HPDE6-E6E7 (cell line): ENCODE data around the gene MGAT5.

Experiments used
- DNase-seq: peaks from one replicate; pipeline ENCODE4 v3.0.0; 2011; ENCODE audit warnings: missing footprints; ENCODE audit errors: extremely low spot score

MGAT5 gene

DNA sequence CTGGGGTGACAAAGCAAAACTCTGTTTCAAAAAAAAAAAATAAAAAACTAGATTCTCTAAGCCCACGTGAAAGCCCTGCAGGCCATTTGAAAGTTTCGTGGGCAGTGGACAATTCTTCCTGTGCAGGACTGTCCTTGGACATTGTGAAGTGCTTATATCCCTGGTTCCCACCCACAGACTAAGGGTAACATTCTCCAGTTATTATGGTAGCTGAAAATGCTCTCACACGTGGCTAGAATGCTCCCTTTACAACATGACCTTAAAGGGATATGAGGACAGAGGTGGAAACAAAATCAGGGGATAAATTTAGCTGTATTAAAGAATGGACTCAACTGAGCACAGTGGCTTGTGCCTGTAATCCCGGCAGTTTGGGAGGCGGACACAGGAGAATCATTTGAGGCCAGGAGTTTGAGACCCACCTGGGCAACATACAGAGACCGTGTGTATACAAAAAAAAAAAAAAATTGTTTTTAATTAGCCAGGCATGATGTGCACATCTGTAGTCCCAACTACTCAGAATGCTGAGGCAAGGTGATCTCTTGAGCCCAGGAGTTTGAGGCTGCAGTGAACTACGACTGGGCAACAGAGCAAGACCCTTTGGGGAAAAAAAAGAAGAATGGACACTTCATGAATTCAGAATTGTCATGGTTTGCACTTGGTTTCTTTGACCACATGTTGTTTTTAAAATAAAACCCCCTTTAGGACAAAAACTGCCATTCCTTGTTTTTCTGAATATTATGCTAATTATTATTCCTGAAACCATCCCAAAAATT is 167.9 kb downstream of the MGAT5 start:
- no peak for DNase-seq

DNA sequence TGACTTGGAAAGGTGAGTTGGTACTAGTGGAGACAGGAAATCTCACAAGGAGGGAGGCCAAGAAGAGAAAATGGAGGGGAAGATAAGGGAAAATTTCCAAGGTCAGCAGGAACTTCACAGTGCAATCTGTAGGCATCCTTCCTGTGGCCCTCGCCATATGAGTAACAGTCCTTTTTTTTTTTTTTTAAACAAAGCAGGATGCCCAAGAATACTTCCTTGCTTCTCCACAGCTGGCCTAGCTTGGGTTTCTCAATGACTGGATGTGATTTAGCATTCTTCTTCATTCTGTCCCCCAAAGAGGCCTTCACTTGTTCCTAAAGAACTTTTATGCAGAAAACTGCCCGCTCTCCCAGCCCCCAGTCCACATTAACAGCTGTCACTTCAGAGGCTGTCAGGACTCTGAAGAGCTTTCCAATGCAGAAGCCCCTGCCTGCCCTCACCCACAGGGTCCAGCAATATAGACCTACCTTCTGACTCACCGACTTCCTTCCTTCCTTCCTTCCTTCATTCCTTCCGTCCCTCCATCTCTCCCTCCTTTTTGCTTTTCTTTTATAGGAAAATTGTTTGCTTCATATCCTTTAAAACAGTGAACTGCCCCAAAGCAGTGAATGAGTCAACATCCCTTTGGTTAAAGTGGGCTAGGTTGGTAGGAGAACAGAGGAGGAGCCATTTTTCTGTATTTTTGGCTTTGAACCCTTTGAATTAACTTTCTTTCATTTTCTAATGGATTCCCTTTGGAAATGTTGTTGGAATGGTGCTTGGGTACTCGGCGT is 172.0 kb downstream of the MGAT5 start:
- DNase-seq: no peak

DNA sequence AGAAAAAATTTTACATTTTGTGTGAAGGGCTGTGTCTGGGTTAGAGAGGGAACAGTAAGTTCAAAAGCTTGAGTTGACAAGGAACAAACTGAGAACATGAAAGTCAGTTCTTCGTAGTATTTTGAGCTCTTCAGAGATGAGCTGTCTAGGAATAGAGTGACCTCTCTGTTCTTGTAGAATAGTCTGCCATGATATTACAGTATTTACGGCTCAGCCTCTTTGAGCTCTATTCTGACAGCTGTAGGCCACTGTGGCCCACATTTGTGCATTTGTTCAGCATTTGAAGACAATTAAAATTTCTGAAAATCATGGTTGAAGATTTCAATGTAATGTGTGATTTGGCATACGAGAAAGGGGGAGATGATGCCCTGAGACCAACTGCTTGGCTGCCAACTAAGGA is 172.8 kb downstream of the MGAT5 start:
- DNase-seq: no peak

DNA sequence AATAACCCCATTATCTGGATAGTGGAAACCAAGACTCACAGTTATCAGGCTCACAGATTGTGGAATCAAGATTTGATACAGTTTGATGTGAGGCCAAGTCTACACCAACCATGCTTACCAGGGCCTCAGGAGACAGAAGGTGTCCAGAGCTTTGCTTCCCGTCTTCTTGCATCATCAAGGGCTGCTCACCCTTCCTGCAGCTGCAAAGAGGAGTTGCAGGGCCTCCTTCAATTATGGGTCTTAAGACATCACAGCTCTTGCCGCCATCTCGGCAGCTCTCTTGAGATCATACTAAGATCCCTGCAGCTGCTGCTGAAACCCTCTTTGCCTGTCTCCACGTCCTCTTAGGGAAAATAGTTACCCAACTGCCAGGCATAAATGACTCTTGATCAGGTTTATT is 176.0 kb downstream of the MGAT5 start:
- DNase-seq: no peak

DNA sequence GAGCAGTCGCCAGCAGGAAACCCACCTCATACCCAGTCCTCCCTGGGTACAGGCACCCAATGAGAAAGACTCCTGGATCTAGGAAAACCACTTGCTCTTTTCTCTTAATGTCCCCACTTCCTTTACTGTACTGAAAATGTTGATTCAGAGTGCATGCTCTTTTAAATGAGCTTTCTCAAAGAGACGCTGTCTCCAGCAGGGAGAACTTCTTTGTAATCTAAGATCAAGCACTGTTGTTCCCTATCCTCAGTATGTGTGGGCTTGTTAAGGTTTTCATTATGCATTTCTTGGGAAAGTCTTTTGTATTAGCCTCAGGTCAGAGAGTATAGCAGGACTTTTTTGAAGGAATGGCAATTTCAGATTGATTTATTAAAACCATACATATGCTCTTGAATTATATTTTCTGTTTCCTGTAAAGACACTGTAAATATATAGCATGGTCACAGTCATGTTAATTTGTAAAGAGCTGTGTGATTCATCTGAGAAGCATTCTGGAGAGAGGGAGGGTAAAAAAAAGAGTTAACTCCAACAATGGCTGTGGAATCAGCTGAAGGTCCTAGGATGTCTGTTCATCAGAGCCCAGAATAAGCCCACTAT is 178.1 kb downstream of the MGAT5 start:
- peak; percentile 29 for DNase-seq

DNA sequence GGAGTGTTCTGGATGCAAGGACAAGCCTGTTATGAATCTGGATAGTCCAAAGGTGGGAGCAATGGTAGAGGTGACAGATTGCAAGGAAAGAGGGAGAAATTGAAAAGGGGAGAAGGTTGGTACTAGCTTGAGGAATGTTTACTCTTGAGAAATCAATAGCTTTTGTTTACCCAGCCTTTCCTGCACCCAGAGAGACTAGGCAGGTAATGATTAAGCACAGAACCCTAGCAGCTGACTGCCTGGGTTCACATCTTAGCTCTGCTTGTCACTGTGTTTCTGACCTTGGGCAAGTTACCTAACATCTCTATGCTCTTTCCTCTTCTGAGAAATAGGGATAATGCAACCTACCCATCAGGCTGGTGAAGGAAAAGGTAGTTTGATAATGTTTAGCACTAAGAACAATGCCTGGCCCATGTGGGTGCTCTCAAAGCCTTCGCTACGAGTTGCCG is 178.6 kb downstream of the MGAT5 start:
- DNase-seq: peak; percentile 7

DNA sequence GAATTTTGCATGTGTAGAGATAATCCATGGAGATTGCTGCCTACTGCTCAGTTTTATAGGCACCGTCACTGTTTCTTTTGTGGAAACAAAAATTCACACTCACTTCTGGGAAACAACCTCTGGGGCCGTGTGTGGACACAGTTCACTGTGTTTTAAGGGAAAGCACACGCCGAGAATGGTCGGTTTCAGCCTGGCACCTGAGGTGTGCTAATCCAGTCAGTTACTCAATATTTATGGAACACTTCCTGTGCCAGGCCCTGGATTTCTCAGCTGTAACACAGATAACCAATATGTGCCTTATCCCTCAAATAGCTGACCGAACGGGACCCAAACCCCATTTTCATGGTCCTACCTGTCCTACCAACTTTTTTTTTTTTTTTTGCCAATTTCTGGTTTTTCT is 179.6 kb downstream of the MGAT5 start:
- no peak for DNase-seq

DNA sequence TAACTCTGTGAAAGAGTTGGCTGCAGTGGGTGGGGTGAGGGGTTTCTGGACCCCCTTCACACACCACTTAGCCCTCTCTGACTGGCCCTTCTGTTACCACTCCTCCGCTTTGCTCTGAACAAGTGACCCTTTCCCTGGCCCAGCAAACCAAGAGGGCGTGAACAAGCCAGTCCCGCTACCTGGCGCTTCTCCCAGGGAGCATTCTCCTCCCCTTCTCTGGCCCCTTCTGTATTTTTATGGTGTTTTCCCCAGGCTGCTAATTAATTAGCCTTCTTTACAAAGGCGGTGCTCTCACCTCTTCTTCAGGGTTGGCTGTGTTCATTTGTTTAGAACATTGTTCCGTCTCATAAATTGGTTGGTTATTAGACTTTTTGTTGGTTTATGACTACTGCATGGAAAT is 180.1 kb downstream of the MGAT5 start:
- DNase-seq: no peak

DNA sequence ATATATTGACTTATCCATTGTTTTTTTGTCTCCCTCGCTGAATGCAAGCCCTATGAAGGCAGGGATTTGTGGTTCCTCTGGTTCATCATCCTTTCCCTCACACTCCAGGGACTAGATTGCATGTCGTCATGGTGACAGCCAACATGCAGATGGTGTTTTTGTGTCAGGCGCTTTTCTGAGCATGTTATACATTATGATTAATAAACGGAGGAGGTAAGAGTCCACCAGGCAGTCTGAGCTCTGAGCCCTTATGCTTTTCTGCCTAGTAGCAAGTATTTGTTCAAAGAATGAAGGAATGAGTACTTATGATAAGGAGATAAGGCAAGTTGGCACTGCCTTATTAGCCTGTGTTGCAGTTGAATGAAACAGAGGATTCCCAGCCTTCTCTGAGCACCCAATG is 181.6 kb downstream of the MGAT5 start:
- DNase-seq: no peak

DNA sequence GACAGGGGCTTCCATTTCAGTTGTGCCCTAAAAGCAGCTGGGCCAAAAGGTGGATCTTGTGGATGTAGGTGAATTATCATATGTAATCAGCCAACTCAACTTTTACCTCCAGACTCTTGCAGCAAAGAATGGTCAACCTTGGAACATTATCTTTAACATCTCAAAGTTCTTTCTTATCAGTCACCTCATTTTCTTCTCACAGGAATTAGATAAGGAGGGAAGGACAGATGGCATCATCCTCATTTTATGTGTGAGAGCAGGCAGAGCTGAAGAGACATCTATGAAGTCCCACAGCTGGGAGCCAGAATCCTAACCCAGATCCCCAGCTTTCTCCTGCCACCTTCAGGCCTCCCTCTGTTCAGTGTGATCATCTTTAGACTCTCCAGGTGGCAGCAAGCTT is 182.1 kb downstream of the MGAT5 start:
- no peak for DNase-seq

DNA sequence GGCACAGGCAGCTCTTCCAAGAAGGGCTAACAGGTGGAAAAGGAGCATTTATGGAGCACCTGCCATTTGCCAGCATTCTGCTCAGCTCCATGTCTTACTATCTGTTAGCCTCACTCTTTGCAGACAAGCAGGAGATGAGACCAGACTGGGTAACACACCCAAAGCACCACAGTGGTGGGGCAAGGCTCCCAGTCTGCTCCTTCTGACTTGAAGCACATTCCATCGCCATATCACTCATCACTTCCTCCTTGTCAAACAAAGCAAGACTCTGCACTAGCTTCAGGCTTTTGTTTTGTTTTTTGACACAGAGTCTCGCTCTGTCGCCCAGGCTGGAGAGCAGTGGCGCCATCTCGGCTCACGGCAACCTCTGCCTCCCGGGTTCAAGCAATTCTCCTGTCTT is 182.8 kb downstream of the MGAT5 start:
- DNase-seq: no peak

DNA sequence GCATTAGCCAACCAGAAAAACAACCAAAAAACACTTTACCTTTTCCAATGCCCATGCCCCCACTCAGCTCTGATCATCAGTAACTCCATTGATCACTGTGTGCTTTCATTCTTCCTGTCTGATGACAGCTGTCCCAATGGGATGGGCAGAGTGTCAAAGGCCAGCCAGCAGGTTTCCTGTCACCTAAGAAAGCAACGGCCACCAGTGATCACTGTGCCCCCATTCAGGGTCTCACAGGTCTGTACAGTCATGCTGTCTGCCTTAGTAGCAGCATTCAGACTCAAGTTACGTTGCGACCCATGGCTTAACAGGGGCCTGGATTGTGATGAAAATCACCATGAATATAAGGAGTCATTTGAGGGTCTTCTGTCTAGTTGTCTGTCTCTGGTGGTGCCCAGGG is 184.5 kb downstream of the MGAT5 start:
- no peak for DNase-seq

DNA sequence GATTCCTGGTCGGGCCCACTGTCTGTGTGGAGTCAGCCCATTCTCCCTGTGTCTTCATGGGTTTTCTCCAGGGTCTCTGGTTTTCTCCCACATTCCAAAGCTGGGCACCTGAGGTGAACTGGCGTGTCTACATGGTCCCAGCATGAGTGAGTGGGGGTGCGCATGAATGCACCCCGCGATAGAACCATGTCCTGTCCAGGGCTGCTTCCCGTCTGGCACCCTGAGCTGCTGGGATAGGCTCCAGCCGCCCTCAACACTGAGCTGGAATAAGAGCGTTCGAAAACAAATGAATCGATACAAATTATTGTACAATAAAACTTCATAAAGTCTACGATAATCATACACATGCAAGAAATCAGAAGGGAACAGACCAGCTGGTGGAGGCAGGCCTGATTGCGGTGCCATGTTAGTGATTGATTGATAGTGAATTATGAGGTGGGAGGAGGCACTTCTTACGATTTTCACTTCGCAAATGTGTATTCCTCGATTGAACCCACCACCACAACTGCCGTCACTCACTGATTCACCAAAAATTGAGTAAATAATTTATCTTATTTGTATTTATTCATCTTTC is 186.6 kb downstream of the MGAT5 start:
- no peak for DNase-seq

DNA sequence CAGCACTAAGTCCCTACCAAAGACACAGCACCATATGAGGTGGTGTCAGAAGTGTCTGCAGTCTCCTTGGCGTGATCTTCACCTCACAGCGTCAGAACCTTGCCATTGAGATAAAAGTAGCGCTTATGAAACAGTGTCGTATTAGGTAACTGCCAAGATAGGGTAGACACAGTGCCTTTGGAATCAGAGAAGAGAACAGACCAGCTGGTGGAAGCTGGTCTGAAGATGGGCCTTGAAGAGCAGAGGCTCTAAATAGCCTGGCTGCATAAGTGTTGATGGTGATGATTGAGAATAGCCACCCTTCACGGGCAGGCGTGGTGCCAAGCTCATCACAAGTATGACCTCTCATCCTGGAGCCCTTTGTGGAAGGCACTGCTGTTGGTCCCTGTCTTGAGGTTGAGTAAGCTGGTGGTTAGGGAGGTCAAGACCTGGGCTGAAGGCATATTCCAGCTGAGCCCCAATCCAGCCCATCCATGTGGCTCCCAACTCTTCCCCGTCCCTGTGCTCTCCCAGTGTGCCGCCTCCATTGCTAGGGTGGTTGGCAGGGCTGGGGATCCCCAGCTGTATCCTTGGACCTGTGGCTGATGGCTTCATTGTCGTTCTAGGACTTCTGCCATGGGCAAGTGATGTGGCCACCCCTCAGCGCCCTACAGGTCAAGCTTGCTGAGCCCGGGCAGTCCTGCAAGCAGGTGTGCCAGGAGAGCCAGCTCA is 187.4 kb downstream of the MGAT5 start:
- no peak for DNase-seq

DNA sequence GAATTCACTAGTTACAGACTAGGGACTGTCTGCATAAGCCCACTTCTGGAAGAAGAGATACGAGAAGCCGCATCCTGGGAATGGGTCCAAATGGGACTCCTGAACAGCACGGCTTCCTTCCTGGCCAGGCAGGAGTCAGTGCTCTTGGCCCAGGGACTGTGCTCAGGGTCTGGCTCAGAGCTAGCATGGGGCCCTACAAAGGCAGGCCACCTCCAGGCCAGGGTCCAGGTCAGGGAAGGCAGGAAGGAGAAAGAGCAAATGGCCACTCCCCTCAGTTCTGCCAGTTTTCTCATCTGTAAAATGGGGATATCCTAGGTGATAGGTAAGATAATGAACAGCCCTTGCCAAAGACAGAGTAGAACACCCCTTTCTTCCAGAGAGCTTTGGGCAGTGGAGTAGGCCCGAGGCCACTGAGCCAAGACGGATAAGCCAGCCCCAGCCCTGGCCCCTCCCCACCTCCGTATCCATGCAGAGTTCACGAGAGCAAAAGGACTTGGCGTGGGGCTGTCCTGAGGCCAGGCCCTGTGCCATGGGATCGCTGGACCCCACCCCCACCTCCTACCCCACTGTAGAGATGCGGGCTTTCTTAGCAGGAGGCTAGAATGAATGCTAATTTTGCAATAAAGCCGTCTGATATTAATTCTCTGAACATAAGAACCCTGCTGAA is 190.1 kb downstream of the MGAT5 start:
- DNase-seq: no peak

DNA sequence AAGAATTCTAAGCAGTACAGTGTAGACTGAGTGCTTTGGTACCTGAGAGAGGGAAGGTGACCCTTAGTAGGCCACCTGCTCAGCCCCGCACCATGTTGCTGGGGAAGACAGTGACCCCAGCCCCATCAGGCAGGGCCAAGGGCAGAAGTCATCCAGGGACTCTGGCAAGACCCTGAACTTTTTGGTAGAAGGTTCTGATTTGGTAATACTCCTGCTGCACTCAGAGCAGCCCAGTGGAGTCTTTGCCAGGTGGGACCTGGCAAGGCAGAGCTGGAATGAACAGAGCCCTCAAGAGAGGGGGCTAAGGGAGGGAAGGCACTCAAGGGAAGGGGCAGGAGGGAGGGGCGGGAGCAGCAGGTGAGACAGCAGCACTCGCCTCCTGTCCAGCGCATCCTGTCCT is 191.2 kb downstream of the MGAT5 start:
- DNase-seq: no peak

DNA sequence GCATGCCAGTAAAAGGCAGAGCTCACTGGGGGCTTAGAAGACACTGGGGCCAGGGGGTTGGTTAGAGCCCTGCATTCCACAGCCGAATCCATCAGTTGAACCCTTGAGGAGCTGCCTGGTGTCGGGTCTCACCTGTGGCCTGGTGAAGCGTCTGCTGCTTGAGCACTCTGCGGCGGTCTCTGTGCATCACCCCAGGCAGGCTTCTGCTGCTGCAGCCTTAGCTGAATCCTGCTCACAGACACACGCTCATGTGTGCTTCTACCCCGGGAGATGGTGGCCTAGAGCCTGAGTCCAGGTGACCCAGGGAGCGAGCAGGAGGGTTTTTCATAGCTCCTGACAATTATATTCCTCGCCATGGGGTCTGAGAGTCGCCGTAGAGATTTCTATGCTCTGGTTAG is 192.1 kb downstream of the MGAT5 start:
- DNase-seq: no peak

DNA sequence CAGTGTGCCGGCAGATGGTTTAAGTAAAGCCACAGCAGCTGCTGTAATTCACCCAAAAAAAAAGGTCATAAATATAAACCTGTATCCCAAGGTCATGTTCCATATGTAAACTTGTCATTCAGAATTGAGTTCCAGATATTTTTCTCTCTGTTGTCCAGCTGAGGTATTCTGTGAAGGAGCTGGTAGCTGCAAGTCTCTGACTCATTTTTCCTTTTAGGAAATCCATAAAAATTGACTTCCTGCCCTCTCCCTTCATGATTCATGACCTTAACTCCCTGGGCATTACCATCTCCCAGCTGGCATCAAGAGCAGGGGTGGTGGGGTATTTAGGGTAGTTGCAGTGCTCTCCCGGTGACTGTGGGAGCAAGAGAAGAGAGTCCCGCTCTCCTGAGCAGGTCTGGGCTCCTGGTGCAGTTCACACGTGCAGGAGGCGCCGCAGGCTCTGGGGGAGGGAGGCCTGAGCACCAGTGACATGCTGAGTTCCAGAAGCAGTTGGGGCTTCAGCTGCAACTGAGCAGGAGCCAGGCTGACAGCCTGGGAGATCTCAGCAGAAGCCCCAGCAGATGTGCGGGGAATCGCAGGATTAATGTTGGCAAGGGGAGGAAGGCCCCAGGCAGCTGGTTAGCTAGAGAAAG is 192.6 kb downstream of the MGAT5 start:
- no peak for DNase-seq

DNA sequence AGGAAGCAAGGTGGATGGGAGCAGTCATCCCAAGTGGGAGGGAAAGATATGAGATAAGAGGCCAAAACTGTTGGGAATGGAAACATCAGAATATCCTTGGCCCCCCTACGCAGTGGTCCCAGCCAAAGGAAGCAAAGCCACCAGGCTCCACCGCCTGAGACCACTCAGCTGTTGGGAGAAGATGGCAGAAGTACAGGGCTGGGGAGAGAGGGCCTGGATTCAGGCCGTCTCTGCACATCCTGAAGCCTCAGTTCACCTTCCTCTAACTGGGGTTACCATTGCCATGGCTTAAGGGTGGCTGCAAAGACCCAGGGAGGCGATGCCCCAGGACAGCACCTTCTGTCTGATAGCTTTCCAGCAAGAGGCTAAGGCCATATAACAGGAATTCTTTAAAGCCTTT is 193.8 kb downstream of the MGAT5 start:
- no peak for DNase-seq

DNA sequence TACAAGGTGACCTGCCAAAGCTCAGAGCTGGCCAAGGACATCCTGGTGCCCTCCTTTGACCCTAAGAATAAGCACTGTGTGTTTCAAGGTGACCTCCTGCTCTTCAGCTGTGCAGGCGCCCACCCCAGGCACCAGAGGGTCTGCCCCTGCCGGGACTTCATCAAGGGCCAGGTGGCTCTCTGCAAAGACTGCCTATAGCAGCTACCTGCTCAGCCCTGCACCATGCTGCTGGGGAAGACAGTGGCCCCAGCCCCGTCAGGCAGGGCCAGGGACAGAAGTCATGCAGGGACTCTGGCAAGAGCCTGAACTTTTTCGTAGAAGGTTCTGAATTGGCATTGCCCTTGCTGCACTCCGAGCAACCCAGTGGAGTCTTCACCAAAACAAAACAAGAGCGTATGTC is 194.8 kb downstream of the MGAT5 start:
- no peak for DNase-seq

DNA sequence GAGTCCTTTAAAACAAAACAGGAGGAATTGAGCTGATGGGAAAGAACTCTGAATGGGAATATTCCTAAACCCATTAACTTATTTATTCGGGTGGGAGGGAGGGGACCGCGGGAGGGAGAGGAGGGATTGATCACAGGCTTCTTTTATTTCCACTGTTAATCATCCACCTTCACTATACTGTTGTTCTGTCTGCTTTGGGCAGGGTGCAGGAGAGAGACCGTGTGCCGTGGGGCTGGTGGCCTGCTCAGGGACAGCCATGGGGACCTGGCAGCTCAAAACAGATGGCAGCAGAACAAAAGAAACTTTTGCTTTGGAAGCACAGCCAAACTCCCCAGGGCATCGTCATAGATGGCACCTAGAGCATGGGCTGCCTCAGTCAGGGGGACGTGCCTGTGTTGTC is 195.3 kb downstream of the MGAT5 start:
- DNase-seq: no peak
